SK-N-SH (cell line): ENCODE results near the gene UNC13D.
A peak's percentile ranks its signal among the peaks of the same experiment; 100 is the strongest.

Experiments used
- EP300 ChIP-seq, 2 experiments: IDR thresholded peaks; 2 replicates each; pipeline versions ENCODE4 v1.4.0 to v1.6.1; 2012; ENCODE audit warnings: borderline replicate concordance in 1 of 2, low read depth in 1 of 2, low read length in 1 of 2
- EZH2phosphoT487 ChIP-seq: fragments of 200-600 bp; sonication (generic); IDR thresholded peaks from 2 replicates; pipeline ENCODE4 v1.6.1; 2017; ENCODE audit warnings: low read depth, mixed run types, mild to moderate bottlenecking, antibody characterized with exemption, moderate library complexity, borderline replicate concordance
- FOXJ3 ChIP-seq: sonication (generic); formaldehyde crosslinking; IDR thresholded peaks from 2 replicates; pipeline ENCODE4 v1.5.1; 2020; ENCODE audit warnings: mild to moderate bottlenecking, missing genetic modification reagents
- MXI1 ChIP-seq: IDR thresholded peaks from 2 replicates; pipeline ENCODE4 v1.6.1; 2012; ENCODE audit warnings: mild to moderate bottlenecking, low read depth, low read length, improper control_type of control experiment
- NFIC ChIP-seq: IDR thresholded peaks from 2 replicates; pipeline ENCODE4 v1.4.0; 2012; ENCODE audit warnings: borderline replicate concordance
- NRF1 ChIP-seq: IDR thresholded peaks from 2 replicates; pipeline ENCODE4 v1.6.1; 2012; ENCODE audit warnings: low read depth, mild to moderate bottlenecking, low read length
- POLR2AphosphoS5 ChIP-seq: IDR thresholded peaks from 2 replicates; pipeline ENCODE4 v1.6.1; 2012; ENCODE audit warnings: low read depth, low read length
- SIN3A ChIP-seq: IDR thresholded peaks from 2 replicates; pipeline ENCODE4 v1.6.1; 2012; ENCODE audit warnings: low read depth, mild to moderate bottlenecking, low read length, moderate library complexity, borderline replicate concordance
- SMC3 ChIP-seq: IDR thresholded peaks from 2 replicates; pipeline ENCODE4 v1.6.1; 2012; ENCODE audit warnings: low read depth, low read length, improper control_type of control experiment
- TF ChIP-seq, protein P1 (sequence below): IDR thresholded peaks from 2 replicates; pipeline ENCODE4 v1.4.0; 2012; ENCODE audit warnings: low read depth
- TF ChIP-seq, protein P2 (sequence below): fragments of 200-600 bp; sonication (generic); IDR thresholded peaks from 2 replicates; pipeline ENCODE4 v1.6.1; 2017; ENCODE audit warnings: antibody characterized with exemption, mild to moderate bottlenecking, moderate library complexity
- TF ChIP-seq, protein P3 (sequence below): IDR thresholded peaks from 2 replicates; pipeline ENCODE4; 2012
- TF ChIP-seq, protein P4 (sequence below): fragments of 150-350 bp; IDR thresholded peaks from 2 replicates; pipeline ENCODE4 v1.6.1; 2016; ENCODE audit warnings: mild to moderate bottlenecking, low read depth, low read length
- TF ChIP-seq, protein P5 (sequence below): IDR thresholded peaks from 2 replicates; pipeline ENCODE4 v1.6.1; 2012; ENCODE audit warnings: mild to moderate bottlenecking, low read depth, low read length, moderate library complexity

DNA sequence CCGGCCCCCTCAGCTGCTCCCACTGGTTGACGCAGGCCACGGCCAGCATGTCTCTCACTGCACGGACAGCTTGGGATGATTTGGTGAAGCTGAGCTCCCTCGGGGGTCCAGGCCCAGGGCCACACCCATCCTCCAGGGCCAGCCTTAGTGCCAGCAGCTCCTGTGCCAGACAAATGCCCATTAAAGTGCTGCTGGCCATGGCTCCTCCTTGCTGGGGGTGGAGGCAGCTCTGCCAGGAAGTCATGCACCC lies 31.7 kb upstream of the UNC13D start:
- TF ChIP-seq, protein P1, sequence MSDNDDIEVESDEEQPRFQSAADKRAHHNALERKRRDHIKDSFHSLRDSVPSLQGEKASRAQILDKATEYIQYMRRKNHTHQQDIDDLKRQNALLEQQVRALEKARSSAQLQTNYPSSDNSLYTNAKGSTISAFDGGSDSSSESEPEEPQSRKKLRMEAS, result 0 out of 2 replicates have a peak, but pooled peaks have one; percentile 18
- TF ChIP-seq, protein P2, sequence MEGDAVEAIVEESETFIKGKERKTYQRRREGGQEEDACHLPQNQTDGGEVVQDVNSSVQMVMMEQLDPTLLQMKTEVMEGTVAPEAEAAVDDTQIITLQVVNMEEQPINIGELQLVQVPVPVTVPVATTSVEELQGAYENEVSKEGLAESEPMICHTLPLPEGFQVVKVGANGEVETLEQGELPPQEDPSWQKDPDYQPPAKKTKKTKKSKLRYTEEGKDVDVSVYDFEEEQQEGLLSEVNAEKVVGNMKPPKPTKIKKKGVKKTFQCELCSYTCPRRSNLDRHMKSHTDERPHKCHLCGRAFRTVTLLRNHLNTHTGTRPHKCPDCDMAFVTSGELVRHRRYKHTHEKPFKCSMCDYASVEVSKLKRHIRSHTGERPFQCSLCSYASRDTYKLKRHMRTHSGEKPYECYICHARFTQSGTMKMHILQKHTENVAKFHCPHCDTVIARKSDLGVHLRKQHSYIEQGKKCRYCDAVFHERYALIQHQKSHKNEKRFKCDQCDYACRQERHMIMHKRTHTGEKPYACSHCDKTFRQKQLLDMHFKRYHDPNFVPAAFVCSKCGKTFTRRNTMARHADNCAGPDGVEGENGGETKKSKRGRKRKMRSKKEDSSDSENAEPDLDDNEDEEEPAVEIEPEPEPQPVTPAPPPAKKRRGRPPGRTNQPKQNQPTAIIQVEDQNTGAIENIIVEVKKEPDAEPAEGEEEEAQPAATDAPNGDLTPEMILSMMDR, result no peak
- TF ChIP-seq SMC3, result no peak
- TF ChIP-seq EP300 (IDR thresholded peaks at IDR 0.05; ENCODE audit: borderline replicate concordance in 1 of 2, low read depth in 1 of 2, low read length in 1 of 2), result no peak
- TF ChIP-seq, protein P3, sequence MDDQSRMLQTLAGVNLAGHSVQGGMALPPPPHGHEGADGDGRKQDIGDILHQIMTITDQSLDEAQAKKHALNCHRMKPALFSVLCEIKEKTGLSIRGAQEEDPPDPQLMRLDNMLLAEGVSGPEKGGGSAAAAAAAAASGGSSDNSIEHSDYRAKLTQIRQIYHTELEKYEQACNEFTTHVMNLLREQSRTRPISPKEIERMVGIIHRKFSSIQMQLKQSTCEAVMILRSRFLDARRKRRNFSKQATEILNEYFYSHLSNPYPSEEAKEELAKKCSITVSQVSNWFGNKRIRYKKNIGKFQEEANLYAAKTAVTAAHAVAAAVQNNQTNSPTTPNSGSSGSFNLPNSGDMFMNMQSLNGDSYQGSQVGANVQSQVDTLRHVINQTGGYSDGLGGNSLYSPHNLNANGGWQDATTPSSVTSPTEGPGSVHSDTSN, result no peak
- TF ChIP-seq MXI1, result no peak
- TF ChIP-seq NFIC, result no peak
- TF ChIP-seq, protein P4, sequence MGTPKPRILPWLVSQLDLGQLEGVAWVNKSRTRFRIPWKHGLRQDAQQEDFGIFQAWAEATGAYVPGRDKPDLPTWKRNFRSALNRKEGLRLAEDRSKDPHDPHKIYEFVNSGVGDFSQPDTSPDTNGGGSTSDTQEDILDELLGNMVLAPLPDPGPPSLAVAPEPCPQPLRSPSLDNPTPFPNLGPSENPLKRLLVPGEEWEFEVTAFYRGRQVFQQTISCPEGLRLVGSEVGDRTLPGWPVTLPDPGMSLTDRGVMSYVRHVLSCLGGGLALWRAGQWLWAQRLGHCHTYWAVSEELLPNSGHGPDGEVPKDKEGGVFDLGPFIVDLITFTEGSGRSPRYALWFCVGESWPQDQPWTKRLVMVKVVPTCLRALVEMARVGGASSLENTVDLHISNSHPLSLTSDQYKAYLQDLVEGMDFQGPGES, result no peak
- no peak for TF ChIP-seq NRF1
- TF ChIP-seq, protein P5, sequence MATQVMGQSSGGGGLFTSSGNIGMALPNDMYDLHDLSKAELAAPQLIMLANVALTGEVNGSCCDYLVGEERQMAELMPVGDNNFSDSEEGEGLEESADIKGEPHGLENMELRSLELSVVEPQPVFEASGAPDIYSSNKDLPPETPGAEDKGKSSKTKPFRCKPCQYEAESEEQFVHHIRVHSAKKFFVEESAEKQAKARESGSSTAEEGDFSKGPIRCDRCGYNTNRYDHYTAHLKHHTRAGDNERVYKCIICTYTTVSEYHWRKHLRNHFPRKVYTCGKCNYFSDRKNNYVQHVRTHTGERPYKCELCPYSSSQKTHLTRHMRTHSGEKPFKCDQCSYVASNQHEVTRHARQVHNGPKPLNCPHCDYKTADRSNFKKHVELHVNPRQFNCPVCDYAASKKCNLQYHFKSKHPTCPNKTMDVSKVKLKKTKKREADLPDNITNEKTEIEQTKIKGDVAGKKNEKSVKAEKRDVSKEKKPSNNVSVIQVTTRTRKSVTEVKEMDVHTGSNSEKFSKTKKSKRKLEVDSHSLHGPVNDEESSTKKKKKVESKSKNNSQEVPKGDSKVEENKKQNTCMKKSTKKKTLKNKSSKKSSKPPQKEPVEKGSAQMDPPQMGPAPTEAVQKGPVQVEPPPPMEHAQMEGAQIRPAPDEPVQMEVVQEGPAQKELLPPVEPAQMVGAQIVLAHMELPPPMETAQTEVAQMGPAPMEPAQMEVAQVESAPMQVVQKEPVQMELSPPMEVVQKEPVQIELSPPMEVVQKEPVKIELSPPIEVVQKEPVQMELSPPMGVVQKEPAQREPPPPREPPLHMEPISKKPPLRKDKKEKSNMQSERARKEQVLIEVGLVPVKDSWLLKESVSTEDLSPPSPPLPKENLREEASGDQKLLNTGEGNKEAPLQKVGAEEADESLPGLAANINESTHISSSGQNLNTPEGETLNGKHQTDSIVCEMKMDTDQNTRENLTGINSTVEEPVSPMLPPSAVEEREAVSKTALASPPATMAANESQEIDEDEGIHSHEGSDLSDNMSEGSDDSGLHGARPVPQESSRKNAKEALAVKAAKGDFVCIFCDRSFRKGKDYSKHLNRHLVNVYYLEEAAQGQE, result no peak
- no peak for TF ChIP-seq FOXJ3
- no peak for TF ChIP-seq POLR2AphosphoS5
- TF ChIP-seq EZH2phosphoT487, result no peak
- TF ChIP-seq SIN3A, result no peak
